ENCODE results near the gene KIF1A.

KIF1A gene, protein sequence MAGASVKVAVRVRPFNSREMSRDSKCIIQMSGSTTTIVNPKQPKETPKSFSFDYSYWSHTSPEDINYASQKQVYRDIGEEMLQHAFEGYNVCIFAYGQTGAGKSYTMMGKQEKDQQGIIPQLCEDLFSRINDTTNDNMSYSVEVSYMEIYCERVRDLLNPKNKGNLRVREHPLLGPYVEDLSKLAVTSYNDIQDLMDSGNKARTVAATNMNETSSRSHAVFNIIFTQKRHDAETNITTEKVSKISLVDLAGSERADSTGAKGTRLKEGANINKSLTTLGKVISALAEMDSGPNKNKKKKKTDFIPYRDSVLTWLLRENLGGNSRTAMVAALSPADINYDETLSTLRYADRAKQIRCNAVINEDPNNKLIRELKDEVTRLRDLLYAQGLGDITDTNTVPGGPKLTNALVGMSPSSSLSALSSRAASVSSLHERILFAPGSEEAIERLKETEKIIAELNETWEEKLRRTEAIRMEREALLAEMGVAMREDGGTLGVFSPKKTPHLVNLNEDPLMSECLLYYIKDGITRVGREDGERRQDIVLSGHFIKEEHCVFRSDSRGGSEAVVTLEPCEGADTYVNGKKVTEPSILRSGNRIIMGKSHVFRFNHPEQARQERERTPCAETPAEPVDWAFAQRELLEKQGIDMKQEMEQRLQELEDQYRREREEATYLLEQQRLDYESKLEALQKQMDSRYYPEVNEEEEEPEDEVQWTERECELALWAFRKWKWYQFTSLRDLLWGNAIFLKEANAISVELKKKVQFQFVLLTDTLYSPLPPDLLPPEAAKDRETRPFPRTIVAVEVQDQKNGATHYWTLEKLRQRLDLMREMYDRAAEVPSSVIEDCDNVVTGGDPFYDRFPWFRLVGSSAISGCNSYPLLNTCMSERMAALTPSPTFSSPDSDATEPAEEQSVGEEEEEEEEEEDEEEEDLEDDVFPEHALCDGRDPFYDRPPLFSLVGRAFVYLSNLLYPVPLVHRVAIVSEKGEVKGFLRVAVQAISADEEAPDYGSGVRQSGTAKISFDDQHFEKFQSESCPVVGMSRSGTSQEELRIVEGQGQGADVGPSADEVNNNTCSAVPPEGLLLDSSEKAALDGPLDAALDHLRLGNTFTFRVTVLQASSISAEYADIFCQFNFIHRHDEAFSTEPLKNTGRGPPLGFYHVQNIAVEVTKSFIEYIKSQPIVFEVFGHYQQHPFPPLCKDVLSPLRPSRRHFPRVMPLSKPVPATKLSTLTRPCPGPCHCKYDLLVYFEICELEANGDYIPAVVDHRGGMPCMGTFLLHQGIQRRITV (N-terminal part only)
- total RNA-seq: 0 to 10.9 (median 0) reads per million in 17 experiments

- no peak for DNase-seq
These were observed at the start of gene KIF1A for GRCh38 chr2:240819858-240820606. Gene KIF1A, minus strand, starts transcription at chr2:240820219. Its CDS starts 22,467 bp downstream, at chr2:240797752.

DNA sequence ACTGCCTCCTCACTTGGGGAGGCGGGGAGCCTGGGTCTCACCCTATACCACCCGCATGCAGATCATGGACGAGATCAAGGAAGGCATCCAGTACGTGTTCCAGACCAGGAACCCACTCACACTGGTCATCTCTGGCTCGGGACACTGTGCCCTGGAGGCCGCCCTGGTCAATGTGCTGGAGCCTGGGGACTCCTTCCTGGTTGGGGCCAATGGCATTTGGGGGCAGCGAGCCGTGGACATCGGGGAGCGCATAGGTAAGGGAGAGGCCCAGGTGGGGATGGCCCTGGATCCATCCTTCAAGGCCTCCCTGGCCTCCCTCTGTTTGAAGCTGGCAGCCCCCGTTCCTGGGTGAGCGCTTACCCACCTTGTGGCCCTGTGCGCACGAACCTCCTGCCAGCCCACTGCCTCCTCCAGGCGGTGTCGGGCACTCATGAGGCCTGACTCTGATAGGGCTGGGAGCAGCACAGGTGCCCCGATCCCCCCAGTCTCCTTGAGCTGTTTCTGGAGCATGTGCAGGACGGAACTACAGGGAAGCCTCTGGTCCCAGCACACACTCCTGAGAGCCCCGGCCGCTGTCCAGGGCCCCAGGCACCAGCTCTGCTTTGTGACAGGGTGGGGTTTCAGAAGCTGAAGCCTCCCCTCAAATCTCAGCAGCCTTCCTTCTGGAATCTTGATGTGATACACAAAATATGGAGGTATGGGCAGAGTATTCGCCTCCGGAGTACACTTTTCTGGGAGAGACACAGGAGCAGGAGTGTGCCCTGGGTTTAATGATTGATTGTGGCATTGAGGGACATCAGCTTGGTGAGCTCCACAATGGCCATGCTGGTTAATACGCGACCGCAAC, 49.3 kb upstream of the KIF1A start:
- DNase-seq: no peak

DNA sequence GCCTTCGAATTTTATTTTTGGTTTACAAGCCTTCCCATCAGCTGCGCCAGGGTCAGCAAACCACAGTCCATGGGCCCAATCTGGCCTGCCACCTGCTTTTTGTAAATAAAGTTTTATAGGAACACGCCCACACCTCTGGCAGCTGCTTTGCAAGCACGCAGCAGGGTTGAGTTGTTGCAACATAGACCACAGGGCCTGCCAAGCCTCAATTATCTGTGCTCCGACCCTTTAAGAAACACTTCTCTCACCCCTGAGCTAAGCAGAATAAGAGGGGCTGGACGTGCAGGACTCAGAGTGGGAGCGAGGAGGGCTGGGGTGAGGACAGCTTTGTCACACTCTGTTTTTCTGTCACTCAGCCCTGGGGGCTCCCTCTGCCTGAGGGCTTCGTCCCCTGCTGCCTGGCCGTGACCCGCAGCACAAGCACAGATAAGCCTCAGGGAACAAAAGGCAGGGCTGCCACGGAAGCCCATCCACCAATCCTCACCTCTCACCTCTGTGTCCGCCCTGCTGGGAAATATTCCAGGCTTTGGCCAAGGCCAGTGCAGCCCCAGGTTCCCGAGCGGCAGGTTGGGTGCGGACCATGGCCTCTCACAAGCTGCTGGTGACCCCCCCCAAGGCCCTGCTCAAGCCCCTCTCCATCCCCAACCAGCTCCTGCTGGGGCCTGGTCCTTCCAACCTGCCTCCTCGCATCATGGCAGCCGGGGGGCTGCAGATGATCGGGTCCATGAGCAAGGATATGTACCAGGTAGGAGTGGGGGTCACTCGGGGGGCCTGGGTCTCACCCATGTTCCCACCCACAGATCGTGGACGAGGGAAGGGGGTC, 48.5 kb upstream of the KIF1A start, which contains the start of gene AGXT:
Gene AGXT (plus strand): TSS at position 539 of the 823 bp plus-strand sequence. CDS start 42 bp downstream, at position 581.
- peak in 3 of 4 experiments; percentile 8 to 35 (median 11) for DNase-seq

DNA sequence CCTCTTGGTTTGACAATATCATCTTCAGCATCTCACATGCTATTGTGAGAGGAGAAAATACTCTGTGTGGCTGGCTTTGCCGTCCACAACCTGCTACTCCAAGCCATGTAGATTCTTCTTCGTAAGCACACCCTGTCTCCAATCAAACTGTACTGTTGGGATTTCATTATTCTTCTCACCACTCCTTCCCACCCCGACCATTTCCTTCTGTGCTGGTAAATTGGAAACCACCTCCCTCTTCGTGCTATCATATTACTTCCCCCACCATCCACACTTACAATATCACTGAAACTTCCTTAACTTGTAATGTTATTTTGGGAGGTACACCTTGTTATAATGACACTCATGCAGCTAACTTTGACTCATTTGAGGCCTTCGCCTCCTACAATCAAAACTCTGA, 45.4 kb upstream of the KIF1A start:
- DNase-seq: peak in 2 of 4 experiments; percentile 4 to 10

DNA sequence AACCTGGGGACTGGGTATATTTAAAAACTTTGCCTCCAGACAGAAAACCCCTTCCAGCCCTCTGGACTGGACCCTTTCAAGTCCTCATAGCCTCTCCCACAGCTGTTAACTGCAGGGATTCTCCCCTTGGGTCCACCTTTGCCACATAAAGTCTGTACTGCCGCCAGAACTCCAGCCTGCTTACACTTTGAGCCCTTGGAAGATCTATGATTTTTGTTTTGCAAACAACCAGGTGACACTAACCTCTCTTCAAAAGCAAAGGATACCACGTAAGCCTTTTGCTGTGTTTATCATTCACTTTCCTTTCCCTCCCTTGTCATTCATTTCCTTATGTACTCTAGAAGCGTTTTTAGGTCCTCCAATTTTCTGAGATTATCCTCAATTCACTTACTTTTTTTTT, 44.5 kb upstream of the KIF1A start:
- no peak for DNase-seq

DNA sequence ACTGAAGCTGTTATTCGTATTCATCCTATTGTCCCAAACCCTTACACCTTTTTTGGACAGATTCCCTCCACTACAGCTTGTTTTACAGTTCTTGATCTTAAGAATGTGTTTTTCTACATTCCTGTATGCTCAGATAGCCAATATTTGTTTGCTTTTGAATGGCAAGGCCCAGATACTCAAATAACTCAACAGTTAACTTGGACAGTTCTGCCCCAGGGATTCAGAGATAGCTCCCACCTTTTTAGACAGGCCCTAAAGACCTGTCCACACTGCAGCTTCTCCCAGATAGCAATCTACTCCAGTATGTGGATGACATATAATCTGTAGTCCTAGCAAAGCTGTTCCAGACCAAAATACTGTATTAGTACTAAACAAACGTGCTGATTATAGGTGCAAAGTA, 41.5 kb upstream of the KIF1A start:
- no peak for DNase-seq

DNA sequence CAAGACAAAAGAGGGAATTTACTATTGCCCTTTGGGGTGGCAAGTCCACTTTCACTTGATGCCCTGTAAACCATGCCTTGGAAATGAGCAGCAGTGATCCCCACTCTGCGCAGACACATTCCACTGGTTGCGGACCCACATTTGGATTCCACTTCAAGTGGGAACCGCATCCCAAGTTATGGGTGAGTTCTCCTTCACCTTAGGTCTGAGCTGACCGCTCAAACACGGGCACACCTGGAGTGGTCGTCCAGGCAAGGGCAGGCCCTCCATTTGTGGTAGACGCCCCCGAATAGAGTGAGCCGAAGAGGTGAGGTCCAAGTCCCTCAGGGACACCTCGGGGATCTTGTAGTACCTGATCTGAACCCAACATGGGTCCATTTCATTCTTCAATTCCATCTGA, 38.9 kb upstream of the KIF1A start:
- no peak for DNase-seq

- no peak for DNase-seq
These were observed 38.3 kb upstream of the KIF1A start for GRCh38 chr2:240858321-240858720.

GRCh38 chr2:240857039-240858008, 37.3 kb upstream of the KIF1A start:
- DNase-seq: no peak

DNA sequence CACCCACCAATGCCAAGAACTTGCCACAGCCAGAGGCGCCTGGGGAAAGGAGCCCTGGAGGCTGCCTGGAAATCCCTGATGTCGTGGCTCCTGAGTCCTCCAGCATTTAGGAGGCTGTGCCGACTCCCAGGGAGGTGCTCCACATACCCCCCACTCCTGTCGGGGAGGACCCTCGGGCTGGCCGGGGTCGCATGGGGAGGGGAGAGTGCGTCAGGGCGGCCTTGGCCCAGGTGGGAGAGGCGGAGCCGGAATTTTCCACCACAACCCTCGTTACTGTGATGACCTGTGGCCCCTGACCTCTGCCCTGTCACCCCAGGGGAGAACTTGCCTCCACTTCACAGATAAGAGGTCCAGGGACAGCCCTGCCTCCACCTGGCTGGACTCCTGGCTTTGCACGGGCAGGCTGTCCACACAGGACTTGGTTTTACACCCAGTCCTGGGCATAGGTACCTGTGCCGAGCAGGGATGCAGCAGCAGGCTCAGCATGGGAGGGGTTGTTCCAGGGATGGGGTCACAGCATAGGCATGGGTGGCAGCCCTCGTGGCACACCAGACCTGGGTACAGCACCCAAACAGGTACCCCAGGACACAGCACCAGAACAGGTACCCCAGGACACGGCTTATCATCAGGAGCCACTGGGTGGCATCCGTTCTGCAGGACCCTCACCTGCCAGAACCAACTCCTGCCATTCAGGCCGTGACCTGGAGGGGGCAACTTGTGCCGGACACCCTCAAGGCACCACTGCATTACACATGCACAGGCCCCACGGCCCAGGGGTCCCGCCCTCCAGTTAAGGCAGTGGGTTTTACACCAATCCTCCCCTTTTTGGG, 36.3 kb upstream of the KIF1A start:
- no peak for DNase-seq

DNA sequence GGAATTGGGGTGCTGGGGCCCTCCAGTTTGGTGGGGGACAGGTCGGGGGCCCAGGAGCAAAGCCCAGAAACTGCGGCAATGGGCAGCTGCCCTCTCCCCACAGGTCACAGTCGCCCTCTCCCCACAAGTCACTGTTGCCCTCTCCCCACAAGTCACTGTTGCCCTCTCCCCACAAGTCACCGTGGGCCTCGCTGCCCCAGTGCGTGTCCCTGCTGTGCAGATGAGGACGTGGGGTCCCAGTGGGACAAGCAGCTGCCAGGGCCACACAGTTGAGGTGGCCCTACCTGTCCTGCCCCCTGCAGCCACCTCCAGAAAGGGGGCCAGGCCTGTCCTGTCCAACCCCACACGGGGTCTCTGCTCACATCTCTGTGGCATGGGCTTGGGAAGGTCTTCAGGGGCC, 35.7 kb upstream of the KIF1A start:
- DNase-seq: no peak

DNA sequence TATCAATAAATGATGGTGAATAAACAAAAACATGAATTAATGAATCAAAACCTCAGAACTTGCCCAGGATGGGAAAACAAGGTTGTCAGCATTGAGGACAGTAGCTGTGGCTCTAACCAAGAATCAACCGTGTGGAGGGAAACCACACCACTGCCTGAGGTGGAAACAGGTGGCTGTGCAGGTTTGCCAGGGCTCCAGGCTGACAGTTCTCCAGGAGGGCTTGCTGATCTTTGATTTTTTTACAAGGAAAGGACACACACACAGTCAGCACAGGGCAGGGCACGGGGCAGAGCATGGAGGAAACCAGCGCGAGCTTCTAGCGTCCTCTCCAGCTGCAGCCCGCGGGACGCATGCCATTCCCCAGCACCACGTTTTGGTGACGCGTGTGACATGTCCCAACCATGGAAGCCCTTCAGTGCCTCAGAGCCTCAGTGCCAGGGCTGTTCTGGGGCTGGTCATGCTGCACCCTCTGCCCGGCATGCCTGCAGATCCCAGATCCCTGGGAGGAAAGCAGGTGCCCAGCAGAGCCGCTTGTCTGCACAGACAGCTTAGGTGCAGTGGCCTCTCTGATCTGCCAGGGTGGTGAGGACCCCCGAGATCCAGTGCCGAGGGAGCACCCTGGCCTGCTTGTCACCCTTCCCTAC, 32.8 kb upstream of the KIF1A start:
- no peak for DNase-seq

GRCh38 chr2:240851078-240851991, 31.3 kb upstream of the KIF1A start:
- peak; percentile 85 to 91 (median 90) for DNase-seq

GRCh38 chr2:240850756-240851077, 30.7 kb upstream of the KIF1A start:
- no peak for DNase-seq

GRCh38 chr2:240850026-240850425, 30.0 kb upstream of the KIF1A start:
- DNase-seq: peak in 1 of 4 experiments; percentile 14

All from suppressor macrophage (primary cell).